Vagina (tissue), 2 donors: ENCODE results near the gene SOX12. TPM values are rescaled to one million over a fixed set of nuclear protein-coding genes. Genes with fewer than 3 reads are reported as not detected.

Source experiments
- DNase-seq, 2 donors: peaks; one replicate each; pipeline ENCODE4 v3.0.0-alpha.2; 2017; ENCODE audit errors: extremely low spot score in 2 of 2
- H3K27ac ChIP-seq: fragments of 200-600 bp; sonication (generic); one replicate; pipeline ENCODE4 v1.5.1; 2019
- H3K27me3 ChIP-seq: fragments of 200-600 bp; sonication (generic); one replicate; pipeline ENCODE4 v1.5.1; 2019
- H3K36me3 ChIP-seq, 2 donors: fragments of 200-600 bp; sonication (generic); one replicate each; pipeline ENCODE4 v1.5.1; 2017 to 2019
- H3K4me1 ChIP-seq: fragments of 200-600 bp; sonication (generic); one replicate; pipeline ENCODE4 v1.5.1; 2019
- H3K4me3 ChIP-seq, 2 donors: fragments of 200-600 bp; sonication (generic); 1 replicate in 1 of 2; 2 replicates in 1 of 2; pipeline ENCODE4 v1.5.1; 2016 to 2019
- H3K9me3 ChIP-seq: fragments of 200-600 bp; sonication (generic); one replicate; pipeline ENCODE4 v1.5.1; 2019
- CTCF ChIP-seq, 3 experiments: fragments of 450-650 bp in 2 of 3; fragments of 200-600 bp in 1 of 3; sonication (generic) in 1 of 3; IDR thresholded peaks; one replicate each; pipeline ENCODE4 v1.5.1; 2017 to 2019; ENCODE audit warnings: antibody characterized with exemption in 3 of 3, mild to moderate bottlenecking in 2 of 3, moderate library complexity in 2 of 3
- POLR2A ChIP-seq, 2 donors: fragments of 450-650 bp; IDR thresholded peaks; one replicate each; pipeline ENCODE4 v1.6.1; 2017; ENCODE audit warnings: antibody characterized with exemption in 2 of 2, mild to moderate bottlenecking in 2 of 2, moderate library complexity in 2 of 2
- POLR2AphosphoS5 ChIP-seq, 2 donors: sonication (generic); formaldehyde crosslinking; IDR thresholded peaks; one replicate each; pipeline ENCODE4 v1.9.0; 2017; ENCODE audit warnings: antibody characterized with exemption in 2 of 2, mild to moderate bottlenecking in 2 of 2, low read depth in 1 of 2; ENCODE audit not compliant: insufficient read depth in 1 of 2
- intact Hi-C: fragments of 100-400 bp; cut with DNase I; formaldehyde crosslinking; loops from one replicate; pipeline ENCODE4 v1.15.1; 2023
- total RNA-seq: library from RNA; depleted of rRNA; stranded (reverse); fragments of >200 nt; gene quantifications from one replicate; pipeline ENCODE4 v1.2.3, GENCODE V29; 2016

Gene SOX12
- total RNA-seq, 1 donor from 2014 or later = 4.4 TPM

GRCh38 chr20:346640-347316 is 21.4 kb downstream of the SOX12 start, which contains the start of gene NRSN2:
Gene NRSN2 (plus strand): TSS chr20:347111. CDS start chr20:349644, 2,533 bp downstream.
- no peaks in the 10 kb centered on the region for H3K9me3 ChIP-seq
- TF ChIP-seq POLR2AphosphoS5 (IDR thresholded peaks at IDR 0.05; ENCODE audit: insufficient read depth in 1 of 2, low read depth in 1 of 2) = no peak
- TF ChIP-seq CTCF (IDR thresholded peaks at IDR 0.05) = no peak
- TF ChIP-seq POLR2A (IDR thresholded peaks at IDR 0.05) = peak in 1 of 2 donors; percentile 63
- no peaks in the 10 kb centered on the region for H3K27me3 ChIP-seq
- H3K4me3 ChIP-seq = peak within 1 kb of the TSS; percentile 65 to 74
- H3K27ac ChIP-seq = peak within 1 kb of the TSS; percentile 92
- intact Hi-C loops = loop anchor here (10.0 kb wide), 1 partner anchor 58 kb away; the partner anchor contains the start of gene RBCK1
- H3K4me1 ChIP-seq = peaks cover 15% of the 10 kb centered on the region
- no peaks in the 10 kb centered on the region for H3K36me3 ChIP-seq
- no peak for DNase-seq

- Histone ChIP-seq H3K4me1 (peaks cover 15% of the 10 kb centered on the region), H3K36me3 (no peaks in the 10 kb centered on the region), H3K9me3 (no peaks in the 10 kb centered on the region), H3K27me3 (no peaks in the 10 kb centered on the region), H3K27ac (peak overlapping the region; percentile 92), H3K4me3 (peak overlapping the region; percentile 65 to 74)
- TF ChIP-seq POLR2AphosphoS5 (IDR thresholded peaks at IDR 0.05; ENCODE audit: insufficient read depth in 1 of 2, low read depth in 1 of 2) (no peak), CTCF (IDR thresholded peaks at IDR 0.05) (no peak), POLR2A (IDR thresholded peaks at IDR 0.05) (no peak)
- no peak for DNase-seq
- intact Hi-C loops = loop anchor here (10.0 kb wide), 1 partner anchor 58 kb away; the partner anchor contains the start of gene RBCK1
Measured at GRCh38 chr20:347317-347639, 21.9 kb downstream of the SOX12 start.

GRCh38 chr20:347640-348484 is 22.5 kb downstream of the SOX12 start:
- H3K27me3 ChIP-seq = no peaks in the 10 kb centered on the region
- no peaks in the 10 kb centered on the region for H3K9me3 ChIP-seq
- no peak for DNase-seq
- peak overlapping the region; percentile 65 to 74 for H3K4me3 ChIP-seq
- TF ChIP-seq POLR2A (IDR thresholded peaks at IDR 0.05) (peak in 1 of 2 donors; percentile 49), POLR2AphosphoS5 (IDR thresholded peaks at IDR 0.05; ENCODE audit: insufficient read depth in 1 of 2, low read depth in 1 of 2) (peak; percentile 33 to 87), CTCF (IDR thresholded peaks at IDR 0.05) (no peak)
- H3K4me1 ChIP-seq = peaks cover 15% of the 10 kb centered on the region
- H3K36me3 ChIP-seq = no peaks in the 10 kb centered on the region
- peak overlapping the region; percentile 92 for H3K27ac ChIP-seq
- intact Hi-C loops = loop anchor here (10.0 kb wide), 1 partner anchor 57 kb away; the partner anchor contains the start of gene RBCK1

GRCh38 chr20:348972-349841 is 23.9 kb downstream of the SOX12 start:
- Histone ChIP-seq H3K4me1 (peaks cover 15% of the 10 kb centered on the region), H3K27me3 (no peaks in the 10 kb centered on the region), H3K4me3 (no peak overlapping the region), H3K27ac (no peak overlapping the region), H3K9me3 (no peaks in the 10 kb centered on the region), H3K36me3 (no peaks in the 10 kb centered on the region)
- intact Hi-C loops = loop anchor here (10.0 kb wide), 1 partner anchor 56 kb away; the partner anchor contains the start of gene RBCK1
- no peak for DNase-seq
- TF ChIP-seq POLR2A (IDR thresholded peaks at IDR 0.05) = no peak
- no peak for TF ChIP-seq CTCF (IDR thresholded peaks at IDR 0.05)
- TF ChIP-seq POLR2AphosphoS5 (IDR thresholded peaks at IDR 0.05; ENCODE audit: insufficient read depth in 1 of 2, low read depth in 1 of 2) = no peak
